GM18861 (cell line): ENCODE measurements around the gene CADM1.

Source experiments
- ATAC-seq: cut with Tn5 transposase; IDR thresholded peaks from one replicate; pipeline ENCODE4 v1.9.1; 2021; ENCODE audit not compliant: unreplicated experiment

Gene CADM1

DNA sequence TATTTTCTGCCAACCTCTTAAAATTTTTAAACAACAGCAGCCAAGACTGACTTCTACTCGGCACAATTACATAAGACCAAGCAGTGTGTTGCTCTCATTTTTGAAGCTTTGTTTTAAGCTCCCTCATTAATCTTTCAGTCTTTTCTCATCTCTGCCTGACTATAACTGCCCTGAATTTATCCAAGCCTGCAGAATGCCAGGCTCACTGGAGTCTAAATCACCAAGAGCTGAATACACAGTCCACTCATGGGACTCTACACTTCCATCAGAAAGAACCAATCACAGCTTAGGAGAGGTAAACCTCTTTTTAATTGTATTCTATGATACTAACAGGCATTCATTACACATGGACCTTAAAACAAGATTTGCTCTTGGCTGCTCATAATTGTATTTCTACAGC lies 178.7 kb downstream of the CADM1 start:
- no peak for ATAC-seq

DNA sequence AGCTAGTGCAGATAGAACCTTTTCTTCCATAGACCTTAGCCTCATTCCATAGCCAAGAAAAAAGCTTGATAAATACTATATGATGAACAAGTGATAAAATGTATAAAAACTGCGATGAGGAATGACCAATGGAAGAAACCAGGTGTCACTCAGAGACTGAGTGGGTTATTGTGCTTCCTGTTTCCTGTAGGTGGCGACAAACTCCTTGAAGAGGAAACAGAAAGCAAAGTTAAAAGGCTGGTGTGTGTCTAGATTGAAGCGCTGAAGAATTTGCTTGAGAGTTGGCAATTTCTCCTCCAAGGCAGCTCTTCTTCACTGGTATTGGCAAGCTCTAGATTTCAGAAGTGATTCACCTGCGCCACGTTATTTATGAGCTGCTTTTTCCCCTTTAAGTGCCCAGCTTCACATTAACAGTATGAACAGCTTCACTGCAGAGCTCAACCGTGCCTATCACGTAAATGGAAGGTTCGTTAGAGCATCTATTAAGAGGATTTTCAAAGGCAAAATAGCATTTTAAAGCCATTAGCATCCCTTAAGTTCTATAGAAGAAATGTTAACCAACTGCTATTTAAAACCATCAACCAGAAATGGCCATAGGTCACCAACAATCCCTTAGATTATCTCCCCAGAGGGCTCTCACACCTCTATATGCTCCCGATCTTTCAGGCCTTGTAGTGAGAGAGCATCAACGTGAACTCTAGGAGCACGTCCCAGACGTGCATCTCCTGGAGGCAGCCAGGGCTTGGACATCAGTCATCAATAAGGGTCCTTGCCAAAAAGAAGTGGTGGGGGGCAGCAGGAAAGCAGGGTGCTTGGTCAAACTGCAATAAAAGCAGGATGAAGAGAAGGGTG lies 179.4 kb downstream of the CADM1 start:
- ATAC-seq: peak; percentile 88

DNA sequence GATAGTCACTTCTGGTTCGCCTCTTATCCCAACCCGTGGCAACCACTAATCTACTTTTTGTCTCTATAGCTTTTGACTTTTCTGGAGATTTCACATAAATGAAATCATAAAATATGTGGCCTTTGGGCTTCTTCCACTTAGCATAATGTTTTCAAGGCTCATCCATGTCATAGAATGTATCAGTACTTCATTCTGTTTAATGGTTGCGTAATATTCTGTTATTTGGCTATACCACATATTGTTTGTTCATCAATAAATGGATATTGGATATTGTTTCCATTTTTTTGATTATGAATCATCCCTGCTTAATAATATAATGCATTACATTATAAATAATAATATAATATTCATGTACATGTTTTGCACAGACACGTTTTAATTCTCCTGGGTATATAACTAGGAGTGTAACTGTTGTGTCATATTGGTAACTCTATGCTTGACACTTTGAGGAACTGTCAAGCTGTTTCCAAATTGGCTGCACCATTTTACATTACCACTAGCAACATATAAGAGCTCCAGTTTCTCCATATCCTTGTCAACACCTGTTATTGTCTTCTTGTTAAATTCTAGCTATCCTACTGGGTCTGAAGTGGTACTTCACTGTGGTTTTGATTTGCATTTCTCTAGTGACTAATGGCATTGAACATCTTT lies 181.5 kb downstream of the CADM1 start:
- ATAC-seq: no peak

DNA sequence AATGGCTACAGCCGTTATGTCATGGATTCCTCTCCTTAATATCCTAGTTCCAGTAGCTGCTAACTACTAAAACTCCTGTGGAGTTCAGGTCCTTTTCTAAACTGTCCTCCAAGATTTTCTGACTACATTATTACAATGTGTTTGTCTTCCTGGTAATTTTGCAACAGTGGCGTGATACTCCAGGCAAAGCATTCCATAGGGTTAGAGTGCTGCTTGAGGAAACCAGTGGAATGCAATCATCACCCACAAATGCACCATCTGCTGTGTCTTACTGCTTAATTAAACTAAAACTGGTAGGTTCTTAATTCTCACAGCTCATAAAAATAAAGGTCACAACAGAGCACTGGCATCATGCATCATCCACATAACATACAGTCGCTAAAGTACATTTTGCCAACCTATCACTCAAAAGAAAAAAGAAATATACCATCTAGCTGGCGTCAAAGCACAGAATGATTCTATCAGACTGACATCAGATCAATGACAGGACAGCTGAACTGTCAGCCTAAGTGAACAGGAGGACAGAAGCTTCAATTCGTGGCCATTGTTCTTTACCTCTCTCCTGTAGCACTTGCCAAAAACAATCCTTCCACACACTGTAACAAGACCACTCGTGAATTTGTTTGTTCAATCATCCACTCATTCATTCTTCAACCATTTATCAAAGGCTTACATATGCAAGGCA lies 182.5 kb downstream of the CADM1 start:
- no peak for ATAC-seq

DNA sequence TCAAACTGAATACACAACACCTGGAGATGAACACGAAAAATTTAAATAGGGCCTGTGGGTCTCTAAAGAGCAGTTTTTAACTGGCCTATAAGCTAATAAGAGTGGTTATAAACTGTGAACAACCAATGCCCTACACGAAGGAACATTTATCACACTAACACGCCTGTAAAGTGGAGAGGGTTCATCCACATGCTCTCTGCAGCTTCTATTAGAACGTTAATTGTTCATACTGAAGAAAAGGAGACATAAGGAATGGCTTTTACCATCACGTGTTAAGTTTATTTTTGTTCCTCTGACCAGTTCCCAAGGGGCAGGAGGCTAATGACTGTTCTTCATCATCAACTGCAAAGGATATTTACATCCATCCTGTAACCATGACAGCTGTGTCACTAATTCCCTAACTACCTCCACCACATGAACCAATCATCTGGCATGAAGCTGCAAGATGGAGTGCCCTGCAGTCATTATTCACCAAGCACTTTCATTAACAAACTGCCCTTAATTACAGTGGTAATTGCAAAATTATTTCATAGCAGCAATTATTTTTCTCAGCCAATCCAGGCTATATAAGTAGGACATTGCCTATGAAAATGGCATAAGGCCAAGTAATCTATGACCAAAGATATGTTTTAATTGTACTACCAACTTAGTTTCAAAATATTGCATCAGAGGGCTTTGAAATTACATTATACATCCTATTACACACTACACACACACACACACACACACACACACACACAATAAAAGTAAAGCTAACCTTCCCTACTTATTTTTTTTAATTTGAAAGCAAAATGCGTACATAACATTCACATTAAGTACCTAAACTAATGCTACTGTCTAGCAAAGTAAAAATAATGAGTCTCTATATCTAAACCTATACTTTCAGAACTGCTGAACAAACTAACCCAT lies 186.7 kb downstream of the CADM1 start:
- ATAC-seq: no peak

DNA sequence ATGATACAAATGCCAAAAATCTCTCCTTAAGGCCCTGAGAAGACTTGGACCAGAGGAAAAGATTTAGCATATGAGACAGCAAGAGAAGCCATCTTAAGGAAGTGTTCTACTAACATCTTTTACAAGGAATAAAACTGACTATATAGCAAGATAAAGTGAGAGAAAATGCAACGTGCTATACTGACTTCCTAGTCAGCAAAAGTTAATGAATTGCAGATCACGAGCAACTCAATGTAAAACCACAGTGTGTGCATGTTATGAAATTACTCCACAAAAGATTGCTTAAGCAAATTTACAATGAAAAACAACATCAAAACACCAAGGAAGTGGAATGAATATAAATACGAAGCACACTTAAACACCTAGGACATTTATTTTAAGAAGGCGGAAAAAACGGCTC lies 187.5 kb downstream of the CADM1 start:
- ATAC-seq: no peak

DNA sequence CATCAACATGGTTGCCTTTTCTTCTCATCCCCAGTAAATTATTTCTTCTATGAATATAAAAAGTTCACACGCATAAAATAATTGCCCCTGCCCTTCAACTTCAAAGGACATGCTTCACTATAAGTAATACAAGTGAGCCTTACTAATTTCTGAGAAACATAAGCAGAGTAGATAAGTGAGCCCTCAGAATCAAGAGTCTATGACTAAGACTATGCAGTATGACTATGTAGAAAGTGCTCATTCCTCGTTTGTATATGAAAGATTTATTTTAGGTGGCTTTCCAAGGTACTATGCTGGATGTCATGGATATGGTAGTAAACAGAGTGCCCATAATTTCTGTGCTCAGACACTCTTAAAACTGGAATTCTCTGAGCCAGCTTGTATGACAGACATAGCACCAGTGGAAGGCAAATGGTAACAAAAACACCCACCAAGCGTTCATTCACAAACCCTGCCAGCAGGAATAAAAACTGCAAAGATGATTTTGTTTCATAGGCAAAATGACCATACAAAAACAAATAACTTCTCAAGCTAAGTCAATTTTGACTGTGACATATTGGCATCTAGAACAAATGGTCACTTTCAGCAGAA lies 189.8 kb downstream of the CADM1 start:
- no peak for ATAC-seq

DNA sequence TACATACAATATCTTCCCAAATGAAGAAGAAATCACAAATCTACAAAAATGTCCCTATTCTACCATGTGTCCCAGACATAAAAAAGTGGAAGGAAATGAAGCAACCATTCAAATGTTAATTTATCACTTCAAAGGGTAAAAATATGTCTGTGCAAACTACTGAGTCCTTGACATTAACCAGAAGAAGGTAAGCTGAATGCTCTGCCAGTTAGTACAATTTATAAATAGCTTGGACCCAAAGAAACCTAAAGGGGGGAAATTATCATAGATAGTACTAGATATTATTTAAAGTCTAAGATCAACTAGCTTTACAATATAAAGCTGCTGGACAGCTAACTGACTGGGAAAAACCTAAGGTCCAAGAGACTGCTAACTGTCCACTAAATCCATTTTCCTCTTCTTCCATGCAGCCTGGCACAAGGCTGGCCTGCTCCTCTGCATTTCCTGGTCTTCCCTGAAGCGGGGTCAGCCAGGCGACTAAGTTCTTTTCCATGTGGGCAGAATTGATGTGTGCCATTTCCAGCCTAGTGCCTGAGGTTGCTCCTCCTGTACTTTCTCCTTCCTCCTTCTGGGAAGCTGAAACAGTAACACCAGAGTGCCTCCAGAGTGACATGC lies 190.9 kb downstream of the CADM1 start:
- ATAC-seq: no peak

DNA sequence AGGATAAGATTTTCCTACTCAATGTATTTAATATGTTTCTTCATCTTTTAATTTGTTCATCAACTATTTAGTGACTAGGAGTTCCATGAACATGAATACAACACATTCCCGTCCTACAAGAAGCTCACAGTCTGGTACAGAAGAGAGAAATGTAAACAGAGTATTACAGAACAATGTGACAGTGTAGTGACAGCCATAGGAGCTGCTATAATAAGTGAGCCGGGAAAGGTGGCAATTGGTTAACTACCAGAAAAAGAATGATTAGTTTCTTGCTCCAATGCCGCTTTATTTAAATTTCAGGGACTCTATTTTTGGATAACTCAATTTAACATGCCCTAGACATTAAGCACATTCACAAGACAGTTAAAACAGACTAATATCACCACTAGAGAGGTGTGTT lies 192.3 kb downstream of the CADM1 start:
- no peak for ATAC-seq

DNA sequence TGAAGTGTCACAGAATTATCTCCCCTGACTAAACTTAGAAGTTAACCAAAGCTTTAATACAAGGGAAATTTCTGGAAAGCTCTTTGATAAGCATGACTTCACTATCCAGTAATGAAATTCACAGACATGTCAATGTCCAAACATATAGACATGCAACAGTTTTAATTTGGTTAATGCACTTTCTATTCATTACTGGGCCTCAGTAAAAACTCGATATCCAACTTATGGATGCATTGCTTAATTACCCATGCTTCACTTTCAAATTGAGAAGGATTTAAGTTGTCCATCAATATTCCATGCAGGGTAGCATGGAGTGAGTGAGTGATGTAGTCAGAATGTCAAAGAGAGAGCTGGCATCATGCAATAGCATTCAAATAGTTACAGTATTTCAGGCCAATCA lies 197.5 kb downstream of the CADM1 start:
- no peak for ATAC-seq

DNA sequence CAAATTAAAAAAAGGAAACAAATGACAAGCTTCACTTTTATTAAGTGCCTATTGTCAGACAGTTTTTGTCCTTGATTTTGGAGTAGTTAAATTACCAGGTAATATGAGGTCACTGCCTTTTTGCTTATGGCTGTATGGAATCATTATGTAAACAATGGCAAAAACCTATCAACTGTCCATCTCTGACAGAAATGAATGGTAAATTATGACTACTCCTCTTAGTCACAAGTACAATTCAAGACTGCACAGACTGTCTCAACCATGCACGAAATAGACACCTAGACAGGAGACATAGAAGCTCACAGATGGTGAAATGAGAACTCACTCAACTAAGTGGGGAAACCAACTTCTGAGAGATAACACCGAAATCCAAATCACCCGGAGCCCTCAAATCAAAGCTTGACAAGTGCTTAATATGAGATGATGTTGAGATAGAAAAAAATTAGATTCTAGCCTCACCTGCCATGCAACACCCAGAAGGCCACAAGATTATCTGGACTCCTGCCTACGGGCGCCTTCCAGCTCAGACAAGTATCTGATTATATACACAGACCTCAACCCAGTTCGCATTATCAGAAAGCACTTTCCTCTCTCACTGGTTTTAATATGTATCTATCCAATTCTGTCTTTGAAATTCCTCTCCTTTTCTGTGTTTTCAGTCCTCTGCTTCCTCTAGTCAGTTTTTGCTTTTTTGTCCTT lies 199.3 kb downstream of the CADM1 start:
- no peak for ATAC-seq

DNA sequence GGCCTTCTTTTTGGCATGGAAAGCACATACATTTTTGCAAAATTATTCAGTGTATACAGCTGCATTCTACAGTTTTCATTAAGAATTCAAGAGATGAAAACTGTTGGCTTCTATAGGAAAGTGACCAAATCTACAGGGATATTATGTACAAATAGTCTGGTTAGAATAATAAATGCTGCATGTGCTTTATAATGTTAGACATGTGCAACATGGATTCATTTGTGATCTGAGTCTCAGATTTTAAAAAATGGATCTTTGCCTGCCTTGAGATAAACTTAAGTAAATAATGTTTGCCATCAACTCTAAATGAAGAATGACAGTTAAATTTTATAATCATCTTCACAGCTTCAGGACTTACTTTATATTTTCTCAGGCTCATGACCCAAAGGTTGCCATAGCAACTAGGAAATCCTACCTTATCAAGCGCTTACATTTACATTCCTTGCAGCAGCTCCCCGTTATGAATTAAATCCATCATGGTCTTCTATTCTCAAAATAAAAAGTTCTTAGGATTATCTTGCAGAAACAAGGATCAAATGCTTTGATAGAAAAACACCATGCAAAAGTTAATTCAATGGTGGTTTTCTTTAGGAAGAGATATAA lies 200.2 kb downstream of the CADM1 start:
- no peak for ATAC-seq

DNA sequence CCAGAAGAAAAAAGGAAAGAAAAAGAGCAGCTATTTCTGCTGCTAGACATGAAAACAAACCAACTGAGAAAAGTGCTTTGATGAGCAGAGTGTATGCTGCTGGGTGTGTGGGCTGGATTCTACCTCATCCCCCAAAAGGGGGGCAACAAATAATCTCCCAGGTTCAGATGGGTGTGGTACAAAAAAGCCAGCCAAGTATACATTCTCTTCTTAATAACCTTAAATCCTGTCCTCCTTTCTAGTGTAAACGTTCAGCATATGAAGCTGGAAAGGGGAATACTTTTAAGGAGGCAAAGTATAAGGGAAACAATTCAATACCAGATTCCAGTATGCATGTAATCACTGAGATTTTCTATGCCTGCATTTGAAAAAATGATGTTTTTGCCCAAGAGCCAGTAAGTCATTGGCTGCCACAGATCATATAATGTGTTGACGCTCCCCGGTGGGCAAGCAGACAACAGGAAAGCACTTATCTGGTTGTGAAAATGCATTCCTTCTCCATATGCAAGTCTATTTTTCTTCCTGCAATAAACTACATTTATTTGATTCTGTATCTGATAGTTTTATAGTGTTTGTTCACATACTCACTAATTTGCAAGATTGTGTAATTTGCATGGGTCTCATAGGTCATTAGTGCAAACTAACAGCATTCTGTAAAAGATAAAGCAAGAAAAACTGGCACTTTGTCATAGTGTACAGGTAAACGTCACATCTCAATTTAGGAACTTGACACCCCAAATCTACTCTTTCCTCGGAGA lies 201.1 kb downstream of the CADM1 start:
- no peak for ATAC-seq

DNA sequence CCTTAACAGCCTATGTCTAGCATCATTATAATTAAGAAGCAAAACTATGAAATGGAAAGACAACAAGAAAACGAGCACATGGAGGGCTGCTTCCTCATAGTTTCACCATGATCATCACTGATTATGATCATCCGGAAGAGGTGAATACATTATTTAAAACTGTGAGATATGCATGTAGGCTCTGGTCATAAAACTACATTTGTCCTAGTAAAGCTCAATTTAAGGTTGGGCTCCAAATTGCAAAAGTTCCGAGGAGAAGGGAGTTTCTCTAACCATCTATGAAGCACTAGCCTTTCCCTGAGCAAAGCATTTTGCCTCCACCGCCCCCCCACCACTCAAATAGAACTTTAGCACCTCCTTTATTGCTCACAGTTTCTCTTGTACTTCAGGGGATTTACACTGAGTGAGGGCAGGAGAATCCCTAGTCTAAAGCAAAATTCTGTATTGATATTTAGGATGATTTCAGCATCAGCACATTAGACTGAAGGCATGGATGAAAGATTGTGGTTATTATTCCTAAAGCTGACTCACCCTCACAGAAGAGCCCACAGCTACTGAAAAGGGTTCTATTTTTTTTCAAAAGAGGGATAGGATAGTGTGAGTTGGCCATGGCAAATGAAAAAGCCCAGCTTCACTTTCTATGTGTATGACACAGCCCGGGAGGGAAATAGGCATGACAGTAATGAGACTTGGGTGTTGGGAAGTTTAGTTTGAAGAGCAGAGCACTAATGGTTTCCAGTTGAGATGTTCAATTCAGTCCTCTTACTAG lies 203.4 kb downstream of the CADM1 start:
- ATAC-seq: no peak

DNA sequence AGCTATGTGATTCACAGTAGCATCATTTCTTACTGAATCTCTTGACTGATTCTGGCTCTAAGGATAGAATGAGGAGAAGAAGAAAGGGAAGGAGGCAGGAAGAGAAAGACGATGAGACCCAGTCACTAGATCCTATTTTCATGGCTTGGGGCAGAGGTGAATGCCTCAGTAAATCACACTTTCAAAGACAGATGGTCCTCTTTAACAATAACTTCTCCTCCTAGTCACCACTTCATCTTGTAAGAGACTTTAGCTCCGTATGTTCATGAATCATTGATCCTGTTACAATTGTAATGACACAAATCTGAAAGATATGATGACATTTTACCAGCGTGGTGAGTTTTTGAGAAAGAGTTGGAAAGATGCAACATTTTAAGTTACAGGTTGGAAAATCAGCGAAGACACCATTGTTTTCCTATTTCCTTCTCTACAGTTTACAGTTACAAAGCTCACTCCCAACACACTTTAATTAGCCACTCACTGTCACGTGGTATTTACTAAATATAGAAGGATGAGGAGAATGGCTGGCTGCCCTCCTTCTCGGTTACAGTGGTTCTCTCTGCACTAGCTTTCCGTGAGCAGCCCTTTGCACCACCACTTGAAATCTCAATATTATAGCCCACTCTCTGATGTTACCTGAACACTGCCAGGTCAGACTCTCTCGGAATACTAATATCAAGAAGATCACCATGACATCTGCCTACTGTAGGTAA lies 205.8 kb downstream of the CADM1 start:
- no peak for ATAC-seq

DNA sequence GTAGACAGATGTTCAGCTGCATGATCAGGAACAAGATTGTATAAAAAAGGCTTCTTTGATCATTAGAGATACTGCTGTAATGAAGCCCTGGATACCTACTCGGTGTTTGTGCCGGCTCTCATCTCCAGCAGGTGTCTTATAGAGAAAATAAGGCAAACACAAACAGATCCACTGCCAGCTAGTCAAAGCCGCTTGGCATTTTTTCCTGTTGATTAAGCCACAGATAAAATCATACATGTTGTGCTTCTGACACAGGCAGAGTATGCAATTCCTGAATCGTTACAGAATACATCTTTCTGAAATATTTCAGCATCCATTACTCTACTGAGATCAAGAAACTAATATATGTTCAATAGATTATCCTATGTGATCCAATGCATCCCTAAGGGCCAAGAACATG lies 206.9 kb downstream of the CADM1 start:
- no peak for ATAC-seq

DNA sequence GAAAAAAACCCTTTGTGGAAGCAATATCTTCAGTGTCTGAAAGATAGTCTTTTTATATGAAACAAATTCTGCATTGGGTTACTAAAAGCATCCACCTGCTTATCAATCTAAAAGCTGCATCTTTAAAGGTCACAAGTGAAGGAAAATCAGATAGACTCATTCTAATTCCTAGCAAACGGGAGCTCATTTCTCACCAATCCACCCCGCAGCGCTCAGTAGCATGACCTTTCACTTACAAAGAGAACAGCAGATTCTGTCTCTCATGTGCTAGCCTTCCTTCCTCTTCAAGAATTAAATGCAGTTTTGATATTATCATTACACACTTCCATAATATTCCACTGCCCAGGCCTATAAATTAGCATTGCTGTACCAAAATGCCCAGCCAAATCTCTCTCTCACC lies 212.9 kb downstream of the CADM1 start:
- ATAC-seq: no peak
